ENCODE data around the gene TRA2B.

The TRA2B gene

DNA sequence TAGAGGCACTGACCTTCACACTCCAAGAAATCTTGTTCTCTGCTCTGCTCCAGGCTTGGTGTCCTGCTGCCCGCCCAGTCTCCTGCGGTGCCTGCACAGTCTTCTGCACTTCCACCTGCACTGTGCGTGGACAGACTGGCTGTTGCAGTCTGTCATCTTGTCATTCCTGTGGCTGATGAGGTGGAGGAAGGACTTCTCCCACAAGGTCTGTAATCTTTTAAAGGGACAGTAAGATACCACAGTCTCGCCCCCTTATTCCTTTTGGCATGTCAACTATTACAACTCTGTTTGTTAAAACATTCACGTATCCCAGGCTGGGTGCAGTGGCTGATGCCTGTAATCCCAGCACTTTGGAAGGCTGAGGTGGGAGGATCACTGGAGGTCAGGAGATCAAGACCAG, 58.9 kb downstream of the TRA2B start:
- no peak overlapping the region for H3K27ac ChIP-seq (replicated peaks; ENCODE audit: low read length)
- no peak overlapping the region for H4K8ac ChIP-seq (ENCODE audit: low read depth, low read length)
- H3K18ac ChIP-seq (ENCODE audit: low read length): no peak overlapping the region
- no peak overlapping the region for H4K91ac ChIP-seq (ENCODE audit: low read depth, low read length, poor library complexity)
- no peak overlapping the region for H3K4me3 ChIP-seq (ENCODE audit: low read length in 2 of 2)
- no peak for DNase-seq (ENCODE audit: low spot score)
- H3K79me1 ChIP-seq (ENCODE audit: low read depth, low read length): no peaks in the 10 kb centered on the region
- no peak overlapping the region for H3K9ac ChIP-seq (ENCODE audit: low read depth, low read length, poor library complexity)
- H3K4me2 ChIP-seq (ENCODE audit: insufficient read depth, low read length, poor library complexity, severe bottlenecking): no peak overlapping the region
- no peak overlapping the region for H3K4ac ChIP-seq (ENCODE audit: low read length)
- H3K27me3 ChIP-seq (ENCODE audit: control insufficient read depth in 3 of 3, insufficient read depth in 3 of 3, low read depth in 1 of 3, low read length in 3 of 3): peaks cover 0 to 6% (median 0%) of the 10 kb centered on the region in 3 experiments
- no peak overlapping the region for H3K14ac ChIP-seq (ENCODE audit: low read length)
- H3K4me1 ChIP-seq (ENCODE audit: control insufficient read depth in 2 of 2, insufficient read depth in 1 of 2, low read depth in 1 of 2, low read length in 2 of 2): no peaks in the 10 kb centered on the region
- H2BK12ac ChIP-seq (ENCODE audit: low read length): no peak overlapping the region
- H2BK120ac ChIP-seq (ENCODE audit: low read depth, low read length): no peak overlapping the region
- no peak overlapping the region for H3K23ac ChIP-seq (ENCODE audit: low read depth, low read length, poor library complexity)
- H3K36me3 ChIP-seq (replicated peaks in 1 of 2; ENCODE audit: control insufficient read depth in 2 of 2, insufficient read depth in 2 of 2, low read length in 2 of 2): no peaks in the 10 kb centered on the region
- no CpG with 5 or more reads among the region's 5 CpGs for whole genome bisulfite sequencing, 2 donors (ENCODE audit: extremely low coverage in 2 of 2, insufficient read length in 2 of 2, insufficient replicate concordance in 1 of 2)
- no peak overlapping the region for H2BK5ac ChIP-seq (ENCODE audit: low read length)
- no peak overlapping the region for H2AFZ ChIP-seq (ENCODE audit: low read length)
- H2BK15ac ChIP-seq (ENCODE audit: low read length): no peak overlapping the region
- no peak overlapping the region for H2AK5ac ChIP-seq (ENCODE audit: low read depth, low read length)
- H3K9me3 ChIP-seq (replicated peaks in 1 of 2; ENCODE audit: control insufficient read depth in 2 of 2, insufficient read depth in 1 of 2, low read depth in 1 of 2, low read length in 2 of 2): no peaks in the 10 kb centered on the region

GRCh38 chr3:185874119-185874518, 63.7 kb downstream of the TRA2B start:
- no peak overlapping the region for H3K9ac ChIP-seq (ENCODE audit: low read depth, low read length, poor library complexity)
- no peak overlapping the region for H3K14ac ChIP-seq (ENCODE audit: low read length)
- H4K8ac ChIP-seq (ENCODE audit: low read depth, low read length): no peak overlapping the region
- H2AK5ac ChIP-seq (ENCODE audit: low read depth, low read length): no peak overlapping the region
- no CpG with 5 or more reads among the region's 9 CpGs for WGBS, 2 donors (ENCODE audit: extremely low coverage in 2 of 2, insufficient read length in 2 of 2, insufficient replicate concordance in 1 of 2)
- H3K36me3 ChIP-seq (replicated peaks in 1 of 2; ENCODE audit: control insufficient read depth in 2 of 2, insufficient read depth in 2 of 2, low read length in 2 of 2): no peaks in the 10 kb centered on the region
- H3K4me2 ChIP-seq (ENCODE audit: insufficient read depth, low read length, poor library complexity, severe bottlenecking): no peak overlapping the region
- H3K27me3 ChIP-seq (ENCODE audit: control insufficient read depth in 3 of 3, insufficient read depth in 3 of 3, low read depth in 1 of 3, low read length in 3 of 3): peaks cover 0 to 9% (median 0%) of the 10 kb centered on the region in 3 experiments
- H3K4me1 ChIP-seq (ENCODE audit: control insufficient read depth in 2 of 2, insufficient read depth in 1 of 2, low read depth in 1 of 2, low read length in 2 of 2): no peaks in the 10 kb centered on the region
- no peak overlapping the region for H2AFZ ChIP-seq (ENCODE audit: low read length)
- H3K27ac ChIP-seq (replicated peaks; ENCODE audit: low read length): no peak overlapping the region
- H3K79me1 ChIP-seq (ENCODE audit: low read depth, low read length): no peaks in the 10 kb centered on the region
- no peak overlapping the region for H3K18ac ChIP-seq (ENCODE audit: low read length)
- H3K4me3 ChIP-seq (ENCODE audit: low read length in 2 of 2): no peak overlapping the region
- no peak overlapping the region for H2BK5ac ChIP-seq (ENCODE audit: low read length)
- H4K91ac ChIP-seq (ENCODE audit: low read depth, low read length, poor library complexity): no peak overlapping the region
- no peak for DNase-seq (ENCODE audit: low spot score)
- no peak overlapping the region for H2BK120ac ChIP-seq (ENCODE audit: low read depth, low read length)
- no peak overlapping the region for H2BK15ac ChIP-seq (ENCODE audit: low read length)
- no peak overlapping the region for H3K23ac ChIP-seq (ENCODE audit: low read depth, low read length, poor library complexity)
- no peak overlapping the region for H2BK12ac ChIP-seq (ENCODE audit: low read length)
- H3K4ac ChIP-seq (ENCODE audit: low read length): no peak overlapping the region
- H3K9me3 ChIP-seq (replicated peaks in 1 of 2; ENCODE audit: control insufficient read depth in 2 of 2, insufficient read depth in 1 of 2, low read depth in 1 of 2, low read length in 2 of 2): no peaks in the 10 kb centered on the region

- H2AFZ ChIP-seq (ENCODE audit: low read length): no peak overlapping the region
- H3K4me2 ChIP-seq (ENCODE audit: insufficient read depth, low read length, poor library complexity, severe bottlenecking): no peak overlapping the region
- peaks cover 0 to 3% of the 10 kb centered on the region in 2 donors for H3K4me1 ChIP-seq (ENCODE audit: control insufficient read depth in 2 of 2, insufficient read depth in 1 of 2, low read depth in 1 of 2, low read length in 2 of 2)
- H3K79me1 ChIP-seq (ENCODE audit: low read depth, low read length): no peaks in the 10 kb centered on the region
- no peak overlapping the region for H4K8ac ChIP-seq (ENCODE audit: low read depth, low read length)
- H2AK5ac ChIP-seq (ENCODE audit: low read depth, low read length): no peak overlapping the region
- no peak for DNase-seq (ENCODE audit: low spot score)
- peaks cover 0 to 12% (median 0%) of the 10 kb centered on the region in 3 experiments for H3K27me3 ChIP-seq (ENCODE audit: control insufficient read depth in 3 of 3, insufficient read depth in 3 of 3, low read depth in 1 of 3, low read length in 3 of 3)
- no peak overlapping the region for H3K9ac ChIP-seq (ENCODE audit: low read depth, low read length, poor library complexity)
- H2BK15ac ChIP-seq (ENCODE audit: low read length): no peak overlapping the region
- H3K4me3 ChIP-seq (ENCODE audit: low read length in 2 of 2): no peak overlapping the region
- no peak overlapping the region for H2BK12ac ChIP-seq (ENCODE audit: low read length)
- no peak overlapping the region for H3K23ac ChIP-seq (ENCODE audit: low read depth, low read length, poor library complexity)
- no CpG with 5 or more reads among the region's 2 CpGs for WGBS, 2 donors (ENCODE audit: extremely low coverage in 2 of 2, insufficient read length in 2 of 2, insufficient replicate concordance in 1 of 2)
- no peaks in the 10 kb centered on the region for H3K36me3 ChIP-seq (replicated peaks in 1 of 2; ENCODE audit: control insufficient read depth in 2 of 2, insufficient read depth in 2 of 2, low read length in 2 of 2)
- H4K91ac ChIP-seq (ENCODE audit: low read depth, low read length, poor library complexity): no peak overlapping the region
- H3K9me3 ChIP-seq (replicated peaks in 1 of 2; ENCODE audit: control insufficient read depth in 2 of 2, insufficient read depth in 1 of 2, low read depth in 1 of 2, low read length in 2 of 2): no peaks in the 10 kb centered on the region
- no peak overlapping the region for H2BK120ac ChIP-seq (ENCODE audit: low read depth, low read length)
- no peak overlapping the region for H2BK5ac ChIP-seq (ENCODE audit: low read length)
- no peak overlapping the region for H3K4ac ChIP-seq (ENCODE audit: low read length)
- no peak overlapping the region for H3K14ac ChIP-seq (ENCODE audit: low read length)
- H3K18ac ChIP-seq (ENCODE audit: low read length): no peak overlapping the region
- no peak overlapping the region for H3K27ac ChIP-seq (replicated peaks; ENCODE audit: low read length)
These were observed 70.2 kb downstream of the TRA2B start for GRCh38 chr3:185867650-185868049.

- H3K14ac ChIP-seq (ENCODE audit: low read length): no peak overlapping the region
These were observed 70.8 kb downstream of the TRA2B start for GRCh38 chr3:185866995-185867394.

More at GRCh38 chr3:185866995-185867394, 70.8 kb downstream of the TRA2B start:
- no peak overlapping the region for H4K8ac ChIP-seq (ENCODE audit: low read depth, low read length)
- H2BK120ac ChIP-seq (ENCODE audit: low read depth, low read length): no peak overlapping the region
- no peak overlapping the region for H3K4me3 ChIP-seq (ENCODE audit: low read length in 2 of 2)
- no peak for DNase-seq (ENCODE audit: low spot score)
- H3K9me3 ChIP-seq (replicated peaks in 1 of 2; ENCODE audit: control insufficient read depth in 2 of 2, insufficient read depth in 1 of 2, low read depth in 1 of 2, low read length in 2 of 2): no peaks in the 10 kb centered on the region
- no peak overlapping the region for H2BK5ac ChIP-seq (ENCODE audit: low read length)
- H3K4ac ChIP-seq (ENCODE audit: low read length): no peak overlapping the region
- no peak overlapping the region for H3K18ac ChIP-seq (ENCODE audit: low read length)
- no peak overlapping the region for H3K9ac ChIP-seq (ENCODE audit: low read depth, low read length, poor library complexity)
- H3K27me3 ChIP-seq (ENCODE audit: control insufficient read depth in 3 of 3, insufficient read depth in 3 of 3, low read depth in 1 of 3, low read length in 3 of 3): peaks cover 0 to 12% (median 0%) of the 10 kb centered on the region in 3 experiments
- no peak overlapping the region for H3K4me2 ChIP-seq (ENCODE audit: insufficient read depth, low read length, poor library complexity, severe bottlenecking)
- peaks cover 0 to 3% of the 10 kb centered on the region in 2 donors for H3K4me1 ChIP-seq (ENCODE audit: control insufficient read depth in 2 of 2, insufficient read depth in 1 of 2, low read depth in 1 of 2, low read length in 2 of 2)
- H3K79me1 ChIP-seq (ENCODE audit: low read depth, low read length): no peaks in the 10 kb centered on the region
- H2AK5ac ChIP-seq (ENCODE audit: low read depth, low read length): no peak overlapping the region
- H3K36me3 ChIP-seq (replicated peaks in 1 of 2; ENCODE audit: control insufficient read depth in 2 of 2, insufficient read depth in 2 of 2, low read length in 2 of 2): no peaks in the 10 kb centered on the region
- H2BK15ac ChIP-seq (ENCODE audit: low read length): no peak overlapping the region
- H4K91ac ChIP-seq (ENCODE audit: low read depth, low read length, poor library complexity): no peak overlapping the region
- H2AFZ ChIP-seq (ENCODE audit: low read length): no peak overlapping the region
- no peak overlapping the region for H3K27ac ChIP-seq (replicated peaks; ENCODE audit: low read length)
- no peak overlapping the region for H2BK12ac ChIP-seq (ENCODE audit: low read length)
- H3K23ac ChIP-seq (ENCODE audit: low read depth, low read length, poor library complexity): no peak overlapping the region

Measured in neuronal stem cell (in vitro differentiated cells).